GM18907 (cell line): ENCODE data around the gene PCDHGA7.
"Not testable (repeated sequence)": the region's sequence is repeated elsewhere in the genome, so short reads cannot be mapped to it uniquely, and the experiment has no call there.

ENCODE experiments used
- ATAC-seq: cut with Tn5 transposase; IDR thresholded peaks from one replicate; pipeline ENCODE4 v1.9.1; 2021; ENCODE audit warnings: mild to moderate bottlenecking, moderate library complexity; ENCODE audit not compliant: unreplicated experiment

The PCDHGA7 gene

GRCh38 chr5:141422742-141423291 is 40.3 kb downstream of the PCDHGA7 start:
- ATAC-seq: no peak

DNA sequence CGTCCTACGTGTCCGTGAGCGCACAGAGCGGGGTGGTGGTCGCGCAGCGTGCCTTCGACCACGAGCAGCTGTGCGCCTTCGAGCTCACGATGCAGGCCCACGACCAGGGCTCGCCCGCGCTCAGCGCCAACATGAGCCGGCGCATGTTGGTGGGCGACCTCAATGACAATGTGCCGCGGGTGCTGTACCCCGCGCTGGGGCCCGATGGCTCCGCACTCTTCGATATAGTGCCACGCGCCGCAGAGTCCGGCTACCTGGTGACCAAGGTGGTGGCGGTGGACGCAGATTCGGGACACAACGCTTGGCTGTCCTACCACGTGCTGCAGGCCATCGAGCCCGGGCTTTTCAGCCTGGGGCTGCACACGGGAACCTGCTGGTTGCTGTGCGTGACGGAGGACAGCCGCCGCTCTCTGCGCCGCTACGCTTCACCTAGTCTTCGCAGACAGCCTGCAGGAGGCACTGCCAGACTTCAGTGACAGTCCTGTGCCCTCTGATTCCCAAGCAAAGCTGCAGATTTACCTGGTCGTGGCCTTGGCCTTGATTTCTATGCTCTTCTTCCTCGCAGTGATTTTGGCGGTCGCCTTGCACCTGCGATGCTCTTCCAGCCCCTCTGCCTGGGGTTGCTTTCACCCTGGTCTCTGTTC is 45.4 kb downstream of the PCDHGA7 start:
- no peak for ATAC-seq

DNA sequence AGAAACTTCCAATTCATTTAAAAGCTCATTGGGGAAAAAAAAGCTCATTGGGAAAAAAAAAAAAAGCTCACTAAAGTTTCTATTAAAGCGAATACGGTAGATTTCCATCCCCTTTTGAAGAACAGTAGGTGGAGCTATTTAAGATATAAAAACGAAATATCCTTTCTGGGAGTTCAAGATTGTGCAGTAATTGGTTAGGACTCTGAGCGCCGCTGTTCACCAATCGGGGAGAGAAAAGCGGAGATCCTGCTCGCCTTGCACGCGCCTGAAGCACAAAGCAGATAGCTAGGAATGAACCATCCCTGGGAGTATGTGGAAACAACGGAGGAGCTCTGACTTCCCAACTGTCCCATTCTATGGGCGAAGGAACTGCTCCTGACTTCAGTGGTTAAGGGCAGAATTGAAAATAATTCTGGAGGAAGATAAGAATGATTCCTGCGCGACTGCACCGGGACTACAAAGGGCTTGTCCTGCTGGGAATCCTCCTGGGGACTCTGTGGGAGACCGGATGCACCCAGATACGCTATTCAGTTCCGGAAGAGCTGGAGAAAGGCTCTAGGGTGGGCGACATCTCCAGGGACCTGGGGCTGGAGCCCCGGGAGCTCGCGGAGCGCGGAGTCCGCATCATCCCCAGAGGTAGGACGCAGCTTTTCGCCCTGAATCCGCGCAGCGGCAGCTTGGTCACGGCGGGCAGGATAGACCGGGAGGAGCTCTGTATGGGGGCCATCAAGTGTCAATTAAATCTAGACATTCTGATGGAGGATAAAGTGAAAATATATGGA is 48.0 kb downstream of the PCDHGA7 start, which contains the start of gene PCDHGA12:
Gene PCDHGA12, plus strand, starts transcription at position 176 of the 782 bp plus-strand sequence. Its CDS starts 253 bp downstream, at position 429.
- peak; percentile 90 for ATAC-seq

DNA sequence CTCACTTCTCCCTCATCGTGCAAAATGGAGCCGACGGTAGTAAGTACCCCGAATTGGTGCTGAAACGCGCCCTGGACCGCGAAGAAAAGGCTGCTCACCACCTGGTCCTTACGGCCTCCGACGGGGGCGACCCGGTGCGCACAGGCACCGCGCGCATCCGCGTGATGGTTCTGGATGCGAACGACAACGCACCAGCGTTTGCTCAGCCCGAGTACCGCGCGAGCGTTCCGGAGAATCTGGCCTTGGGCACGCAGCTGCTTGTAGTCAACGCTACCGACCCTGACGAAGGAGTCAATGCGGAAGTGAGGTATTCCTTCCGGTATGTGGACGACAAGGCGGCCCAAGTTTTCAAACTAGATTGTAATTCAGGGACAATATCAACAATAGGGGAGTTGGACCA is 48.7 kb downstream of the PCDHGA7 start:
- ATAC-seq: no peak

DNA sequence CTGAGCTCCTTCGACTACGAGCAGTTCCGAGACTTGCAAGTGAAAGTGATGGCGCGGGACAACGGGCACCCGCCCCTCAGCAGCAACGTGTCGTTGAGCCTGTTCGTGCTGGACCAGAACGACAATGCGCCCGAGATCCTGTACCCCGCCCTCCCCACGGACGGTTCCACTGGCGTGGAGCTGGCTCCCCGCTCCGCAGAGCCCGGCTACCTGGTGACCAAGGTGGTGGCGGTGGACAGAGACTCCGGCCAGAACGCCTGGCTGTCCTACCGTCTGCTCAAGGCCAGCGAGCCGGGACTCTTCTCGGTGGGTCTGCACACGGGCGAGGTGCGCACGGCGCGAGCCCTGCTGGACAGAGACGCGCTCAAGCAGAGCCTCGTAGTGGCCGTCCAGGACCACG is 49.8 kb downstream of the PCDHGA7 start:
- not testable (repeated sequence) for ATAC-seq

- ATAC-seq: not testable (repeated sequence)
Measured at GRCh38 chr5:141432726-141433125, 50.2 kb downstream of the PCDHGA7 start.

DNA sequence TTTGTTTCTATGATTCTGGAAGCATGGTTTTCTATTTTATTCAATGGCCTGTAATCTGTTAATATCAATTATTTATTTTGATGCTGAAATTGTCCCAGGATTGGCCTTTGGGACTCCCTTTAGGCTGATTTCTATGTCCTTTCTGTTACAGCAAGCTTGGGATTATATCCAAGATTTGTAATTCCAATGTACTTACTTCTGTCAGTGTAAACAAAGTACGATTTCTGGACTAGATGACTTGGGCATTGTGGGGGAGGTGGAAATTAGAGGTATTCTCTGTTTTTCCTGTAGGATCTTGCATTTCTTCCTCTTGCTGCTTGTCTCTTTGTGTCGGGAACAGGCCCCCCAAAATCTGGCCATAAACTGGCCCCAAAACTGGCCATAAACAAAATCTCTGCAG is 51.5 kb downstream of the PCDHGA7 start:
- no peak for ATAC-seq
